ENCODE results near the gene NPIPB2.

Gene NPIPB2

DNA sequence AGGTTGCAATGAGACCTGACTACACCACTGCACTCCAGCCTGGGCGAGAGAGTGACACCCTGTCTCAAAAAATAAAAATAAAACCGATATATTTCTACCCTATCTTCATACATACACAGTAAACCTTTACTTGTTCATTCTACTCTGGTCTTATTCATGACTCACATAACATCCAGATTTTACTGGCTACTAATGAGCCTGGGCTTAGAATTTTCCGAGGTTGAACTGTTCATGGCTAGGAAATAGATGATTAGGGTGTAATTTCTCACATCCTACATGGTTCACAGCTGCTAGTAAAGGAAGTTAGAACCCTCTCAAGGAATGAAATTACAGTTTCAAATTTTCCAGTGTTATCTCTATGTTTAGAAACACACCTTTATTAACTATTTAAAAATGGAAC lies 40.8 kb downstream of the NPIPB2 start:
- DNase-seq (ENCODE audit: low read depth): no peak

DNA sequence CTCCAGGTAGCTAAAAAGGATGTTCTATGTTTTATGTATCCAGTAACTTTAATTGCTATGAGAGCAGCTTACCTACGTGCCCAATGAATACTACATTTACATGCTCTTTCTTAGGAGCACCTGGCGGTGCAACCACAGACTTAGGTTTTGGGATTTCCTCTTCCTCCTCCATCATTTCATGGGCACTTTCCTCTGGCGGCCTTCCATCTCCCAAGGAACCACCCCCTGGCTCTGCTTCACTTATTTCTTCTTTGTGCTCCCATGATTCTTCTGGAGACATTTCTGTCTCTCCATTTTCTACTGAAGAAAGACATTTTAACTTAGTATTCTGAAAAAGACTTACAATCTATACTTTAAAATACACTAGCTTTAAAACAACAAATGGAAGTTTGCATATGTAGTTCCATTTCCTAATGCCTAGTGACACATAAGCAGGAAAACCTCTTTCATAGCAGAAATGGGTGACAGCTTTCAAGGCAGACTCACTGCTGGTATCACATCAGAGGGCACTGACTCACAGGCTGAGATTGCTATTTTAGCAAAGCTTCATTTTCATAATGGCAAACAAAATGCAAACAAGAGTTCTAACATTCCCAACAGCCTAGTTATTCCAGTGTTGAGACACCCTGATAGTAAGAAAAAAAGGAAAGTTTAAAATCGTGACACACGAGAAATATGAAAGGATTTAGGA lies 45.2 kb downstream of the NPIPB2 start:
- DNase-seq (ENCODE audit: low read depth): peak; percentile 76

DNA sequence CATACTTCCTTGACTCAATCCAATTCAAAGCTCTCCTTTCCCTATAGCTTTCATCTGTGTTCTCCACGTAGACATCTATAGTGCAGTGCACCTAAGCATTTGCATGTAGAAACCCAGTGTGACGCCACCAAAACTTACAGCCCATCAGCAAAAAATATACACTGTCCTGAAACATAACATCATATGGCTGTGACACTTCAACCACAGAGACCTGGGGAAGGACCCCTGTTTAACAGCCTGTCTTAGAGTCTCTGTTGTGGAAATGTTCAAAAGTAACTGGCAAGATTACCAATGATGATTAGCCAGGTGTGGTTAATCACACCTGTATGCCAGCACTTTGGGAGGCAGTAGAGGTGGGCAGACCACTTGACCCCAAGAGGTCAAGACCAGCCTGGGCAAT lies 48.3 kb downstream of the NPIPB2 start:
- no peak for DNase-seq (ENCODE audit: low read depth)

DNA sequence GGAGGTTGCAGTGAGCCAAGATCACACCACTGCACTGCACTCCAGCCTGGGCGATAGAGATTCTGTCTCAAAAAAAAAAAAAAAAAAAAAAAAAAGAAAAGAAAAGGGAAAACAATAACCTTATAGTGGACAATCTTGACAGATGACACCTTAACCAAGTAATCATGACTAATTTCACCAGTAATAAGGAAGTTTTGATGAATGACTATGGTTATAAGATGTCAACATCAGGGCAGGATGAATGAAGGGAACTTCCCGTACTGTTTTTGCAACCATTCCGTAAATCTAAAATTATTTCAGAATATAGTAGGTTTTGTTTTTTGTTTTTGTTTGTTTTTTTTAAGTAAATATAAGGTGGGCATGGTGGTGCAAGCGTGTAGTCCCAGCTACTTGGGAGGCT lies 49.1 kb downstream of the NPIPB2 start:
- DNase-seq (ENCODE audit: low read depth): no peak

DNA sequence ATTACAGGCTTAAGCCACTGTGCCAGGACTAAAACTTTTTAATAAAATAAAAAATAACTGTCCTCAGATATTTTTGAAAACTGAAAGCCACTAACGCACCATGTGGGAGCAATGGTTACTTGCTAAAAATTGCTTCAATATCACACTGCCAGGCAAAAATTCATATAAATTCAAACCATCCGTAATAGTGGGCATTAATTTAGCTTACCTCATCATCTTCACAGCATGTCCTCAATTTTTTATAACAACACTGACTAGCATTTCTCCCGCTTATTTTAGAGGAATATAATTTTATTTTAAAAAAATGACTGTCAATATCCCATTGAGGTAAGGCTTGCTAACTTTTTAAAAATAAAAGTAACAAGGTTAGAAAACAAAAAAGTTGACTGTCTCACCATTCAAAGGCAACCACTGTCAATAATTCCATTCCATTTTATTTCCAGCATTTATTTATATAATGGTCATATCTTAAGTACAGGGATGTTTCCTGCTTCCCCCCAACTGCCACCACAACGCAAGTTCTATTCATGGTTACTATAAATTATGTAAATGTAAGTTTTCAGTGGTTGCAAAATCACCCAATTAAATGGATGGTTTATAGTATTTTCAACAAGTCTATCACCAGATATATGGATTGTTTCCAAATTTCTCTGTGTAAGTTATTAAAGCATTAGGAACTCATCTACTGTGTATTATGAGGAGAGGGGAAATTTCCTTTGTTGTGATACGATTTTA lies 51.4 kb downstream of the NPIPB2 start:
- DNase-seq (ENCODE audit: low read depth): no peak

DNA sequence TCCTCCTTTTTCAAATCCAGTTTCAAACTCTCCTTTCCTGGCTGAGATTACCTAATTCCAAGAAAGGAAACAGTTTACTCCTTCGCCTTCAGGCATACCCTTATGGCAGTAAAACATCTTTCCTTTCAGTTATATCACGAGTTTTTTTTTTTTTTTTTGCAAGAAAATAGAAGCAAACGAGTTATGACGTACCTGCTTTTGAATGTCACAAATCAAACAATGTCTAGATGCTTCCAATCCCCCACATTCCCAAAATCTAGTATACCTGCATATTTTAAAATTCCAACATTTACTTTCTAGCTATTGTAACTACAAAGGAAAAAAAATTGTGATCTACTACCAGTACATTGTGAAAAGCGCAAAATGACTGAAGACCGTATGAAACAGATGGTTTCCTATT lies 55.0 kb downstream of the NPIPB2 start:
- DNase-seq (ENCODE audit: low read depth): no peak

DNA sequence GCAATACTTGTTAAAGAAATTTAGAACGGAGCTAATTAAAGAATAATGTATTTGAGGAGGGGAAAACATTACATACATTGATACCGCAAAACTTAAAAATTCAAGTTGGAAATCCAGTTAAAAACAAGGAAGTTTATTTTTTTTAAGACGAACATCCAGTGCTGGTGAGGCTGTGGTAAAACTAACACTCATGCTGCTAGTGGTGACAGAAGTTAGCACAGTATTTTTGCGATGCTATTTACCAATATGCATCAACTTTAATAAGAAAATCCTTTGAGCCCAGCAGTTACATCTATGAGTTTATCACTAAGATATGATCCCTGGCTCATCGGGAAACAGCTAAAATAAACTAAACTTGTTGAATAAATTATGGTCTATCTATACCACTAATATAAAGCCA lies 57.8 kb downstream of the NPIPB2 start:
- DNase-seq (ENCODE audit: low read depth): no peak

DNA sequence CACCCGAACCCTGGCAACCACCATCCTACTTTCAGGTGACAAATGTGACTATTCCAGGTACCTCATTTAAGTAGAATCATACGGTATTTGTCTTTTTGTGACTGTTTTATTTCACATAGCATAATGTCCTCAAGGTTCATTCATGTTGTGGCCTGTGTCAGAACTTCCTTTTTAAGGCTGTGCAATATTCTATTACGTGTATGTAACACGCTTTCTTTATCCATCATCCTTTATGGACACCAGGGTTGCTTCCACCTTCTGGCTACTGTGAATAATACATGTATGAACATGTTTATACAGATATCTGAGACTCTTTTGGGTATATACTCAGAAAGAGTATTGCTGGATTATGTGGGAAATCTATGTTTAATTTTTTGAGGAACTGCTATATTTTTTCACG lies 61.8 kb downstream of the NPIPB2 start:
- no peak for DNase-seq (ENCODE audit: low read depth)

DNA sequence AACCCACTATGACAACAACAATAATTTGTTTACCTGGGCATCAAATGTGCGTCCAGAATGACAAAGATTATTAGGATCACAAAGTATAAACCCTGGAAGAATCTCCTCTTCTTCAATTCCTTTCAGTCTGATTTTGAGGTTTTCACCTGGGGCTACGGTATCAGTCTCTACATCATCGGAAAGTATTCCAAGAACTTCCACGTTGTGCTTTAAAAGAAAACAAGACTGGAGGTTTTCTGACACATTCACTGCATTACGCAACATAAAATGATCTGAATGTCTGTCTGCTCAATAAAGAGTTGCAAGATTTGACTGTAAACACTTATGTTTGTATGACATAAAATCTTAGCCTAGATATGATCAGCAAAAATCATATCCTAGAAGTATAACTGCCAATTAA lies 64.5 kb downstream of the NPIPB2 start:
- no peak for DNase-seq (ENCODE audit: low read depth)

All from HS-5 (cell line).